Measurements from ENCODE around the gene FLNA.

GRCh38 chrX:154369449-154370299 lies 4.8 kb downstream of the FLNA start:
- TF ChIP-seq ZSCAN29 (CRISPR knock-in tag; conservative IDR thresholded peaks at IDR 0.05) (no peak), SIN3A (IDR thresholded peaks at IDR 0.05; ENCODE audit: borderline replicate concordance, low read depth, low read length) (no peak)

Measured in HepG2 (cell line).